Gastrocnemius medialis (tissue), 4 donors: Measurements from ENCODE around the gene PTCD1. TPM values are rescaled to one million over a fixed set of nuclear protein-coding genes. Genes with fewer than 3 reads are reported as not detected.

ENCODE experiments used
- ATAC-seq, 2 donors: fragments of 150-250 bp; one replicate each; pipeline ENCODE4 v1.9.1; 2016
- DNase-seq, 2 donors: peaks; one replicate each; pipeline ENCODE4 v3.0.0-alpha.2; 2019
- H3K27ac ChIP-seq, 4 donors: fragments of 200-600 bp; sonication (generic); 1 replicate in 1 of 4; 2 replicates in 3 of 4; pipeline ENCODE4 v1.5.1; 2016 to 2018; ENCODE audit warnings: mild to moderate bottlenecking in 2 of 4, moderate library complexity in 1 of 4
- H3K27me3 ChIP-seq, 3 donors: fragments of 200-600 bp; sonication (generic) in 2 of 3; 1 replicate in 1 of 3; 2 replicates in 2 of 3; pipeline versions ENCODE4 v1.5.1 to v1.6.0; 2016 to 2019; ENCODE audit warnings: mild to moderate bottlenecking in 1 of 3, moderate library complexity in 1 of 3
- H3K36me3 ChIP-seq, 2 donors: fragments of 200-600 bp; sonication (generic) in 1 of 2; one replicate each; pipeline ENCODE4 v1.5.1; 2017 to 2018
- H3K4me1 ChIP-seq, 2 donors: fragments of 200-600 bp; sonication (generic) in 1 of 2; one replicate each; pipeline ENCODE4 v1.5.1; 2016 to 2017; ENCODE audit warnings: mild to moderate bottlenecking in 2 of 2
- H3K4me3 ChIP-seq, 4 donors: fragments of 200-600 bp; sonication (generic) in 3 of 4; 1 replicate in 1 of 4; 2 replicates in 3 of 4; pipeline ENCODE4 v1.5.1; 2016 to 2019; ENCODE audit warnings: mild to moderate bottlenecking in 2 of 4
- H3K9me3 ChIP-seq, 3 donors: fragments of 200-600 bp; sonication (generic) in 2 of 3; 1 replicate in 1 of 3; 2 replicates in 2 of 3; pipeline ENCODE4 v1.5.1; 2016 to 2019
- CTCF ChIP-seq, 5 experiments: fragments of 450-650 bp in 3 of 5; fragments of 200-600 bp in 2 of 5; sonication (generic) in 2 of 5; IDR thresholded peaks in 4 of 5; conservative IDR thresholded peaks in 1 of 5; 1 replicate in 4 of 5; 2 replicates in 1 of 5; pipeline ENCODE4 v1.5.1; 2016 to 2019; ENCODE audit warnings: antibody characterized with exemption in 5 of 5, mild to moderate bottlenecking in 3 of 5, moderate library complexity in 3 of 5
- POLR2A ChIP-seq, 2 donors: fragments of 450-650 bp; IDR thresholded peaks; one replicate each; pipeline ENCODE4 v1.6.1; 2017; ENCODE audit warnings: antibody characterized with exemption in 2 of 2, mild to moderate bottlenecking in 2 of 2, moderate library complexity in 2 of 2
- in situ Hi-C, 4 donors: fragments of 200-750 bp; cut with MboI; loops; one replicate each; pipeline versions ENCODE4 v1.15.0 to v1.8.0; 2017; ENCODE audit warnings: low sequenced_read_pairs in 4 of 4
- intact Hi-C: fragments of 100-400 bp; cut with DNase I; formaldehyde crosslinking; loops from one replicate; pipeline ENCODE4 v1.15.1; 2023; ENCODE audit warnings: low total_unique reads
- total RNA-seq, 4 donors: library from RNA; depleted of rRNA; stranded (reverse); fragments of >200 nt; gene quantifications; one replicate each; pipeline versions ENCODE4 v1.1.0 to v1.2.3, GENCODE V29; 2016

The PTCD1 gene
- total RNA-seq, 4 donors from 2014 or later = 7.8 to 14.1 (median 10.9) TPM

GRCh38 chr7:99371376-99371920 is 67.2 kb downstream of the PTCD1 start:
- no peak for ATAC-seq
- in situ Hi-C loops = no loop called here
- Histone ChIP-seq H3K4me3 (no peak overlapping the region), H3K4me1 (peaks cover 0 to 9% of the 10 kb centered on the region in 2 donors), H3K36me3 (peaks cover 0 to 13% of the 10 kb centered on the region in 2 donors), H3K27ac (no peak overlapping the region), H3K27me3 (no peaks in the 10 kb centered on the region), H3K9me3 (no peaks in the 10 kb centered on the region)
- TF ChIP-seq POLR2A (IDR thresholded peaks at IDR 0.05) (no peak), CTCF (IDR thresholded peaks at IDR 0.05 in 4 of 5, conservative IDR thresholded peaks at IDR 0.05 in 1 of 5) (no peak)
- no peak for DNase-seq
- intact Hi-C loops = no loop called here

GRCh38 chr7:99369767-99370391 is 68.7 kb downstream of the PTCD1 start:
- peaks cover 0 to 5% of the 10 kb centered on the region in 2 donors for H3K4me1 ChIP-seq
- no peak for ATAC-seq

GRCh38 chr7:99368750-99369389 is 69.7 kb downstream of the PTCD1 start:
- ATAC-seq = no peak
- in situ Hi-C loops = loop anchor here in 1 of 4 donors (10.0 kb wide), 1 partner anchor 46 kb away; no protein-coding TSS in a partner anchor

More at GRCh38 chr7:99369767-99370391, 68.7 kb downstream of the PTCD1 start:
- H3K4me3 ChIP-seq = no peak overlapping the region
- intact Hi-C loops (no loop called here), in situ Hi-C loops (loop anchor here in 1 of 4 donors (10.0 kb wide), 1 partner anchor 45 kb away; no protein-coding TSS in a partner anchor)
- no peak overlapping the region for H3K27ac ChIP-seq
- no peaks in the 10 kb centered on the region for H3K27me3 ChIP-seq
- TF ChIP-seq CTCF (IDR thresholded peaks at IDR 0.05 in 4 of 5, conservative IDR thresholded peaks at IDR 0.05 in 1 of 5) (no peak), POLR2A (IDR thresholded peaks at IDR 0.05) (no peak)
- H3K9me3 ChIP-seq = no peaks in the 10 kb centered on the region
- H3K36me3 ChIP-seq = peaks cover 0 to 29% of the 10 kb centered on the region in 2 donors
- DNase-seq = no peak

More at GRCh38 chr7:99368750-99369389, 69.7 kb downstream of the PTCD1 start:
- Histone ChIP-seq H3K36me3 (peaks cover 0 to 39% of the 10 kb centered on the region in 2 donors), H3K4me1 (peaks cover 0 to 5% of the 10 kb centered on the region in 2 donors), H3K4me3 (no peak overlapping the region), H3K27me3 (no peaks in the 10 kb centered on the region), H3K27ac (no peak overlapping the region), H3K9me3 (no peaks in the 10 kb centered on the region)
- no peak for TF ChIP-seq POLR2A (IDR thresholded peaks at IDR 0.05)
- TF ChIP-seq CTCF (IDR thresholded peaks at IDR 0.05 in 4 of 5, conservative IDR thresholded peaks at IDR 0.05 in 1 of 5) = no peak
- no peak for DNase-seq
- intact Hi-C loops = no loop called here

Other genes starting within 250 kb of the PTCD1 start
- not detected for gene KPNA7, start 230.7 kb downstream of the PTCD1 start, total RNA-seq
- not detected for gene MYH16, start 166.0 kb downstream of the PTCD1 start, total RNA-seq
- gene ARPC1A, start 112.9 kb downstream of the PTCD1 start, total RNA-seq = 10 to 100 TPM; 37.0 to 58.8 (median 44.1) TPM
- 10 to 100 TPM; 24.7 to 38.7 (median 30.8) TPM for gene ARPC1B, start 64.1 kb downstream of the PTCD1 start, total RNA-seq
- gene PDAP1, start 30.2 kb downstream of the PTCD1 start, total RNA-seq = 100 to 1,000 TPM in 3 of 4 donors, 10 to 100 TPM in 1; 81.7 to 258 (median 198) TPM
- 10 to 100 TPM; 23.3 to 46.8 (median 28.0) TPM for gene BUD31, start 29.8 kb downstream of the PTCD1 start, total RNA-seq
- 10 to 100 TPM; 21.4 to 40.4 (median 26.1) TPM for gene CPSF4, start 145 bp upstream of the PTCD1 start, total RNA-seq
- gene ATP5MF, start 27.4 kb upstream of the PTCD1 start, total RNA-seq = 1,000 to 10,000 TPM; 2,310 to 4,128 (median 2,801) TPM
- gene ZNF789, start 34.1 kb upstream of the PTCD1 start, total RNA-seq = 1 to 10 TPM; 1.2 to 2.8 (median 1.4) TPM
- gene ZNF394, start 61.5 kb upstream of the PTCD1 start, total RNA-seq = 10 to 100 TPM; 14.2 to 19.2 (median 15.7) TPM
- 10 to 100 TPM in 3 of 4 donors, 1 to 10 TPM in 1; 7.3 to 12.3 (median 10.5) TPM for gene ZKSCAN5, start 65.9 kb upstream of the PTCD1 start, total RNA-seq
- 1 to 10 TPM; 2.3 to 5.7 (median 3.8) TPM for gene FAM200A, start 113.3 kb upstream of the PTCD1 start, total RNA-seq
- gene ZNF655, start 119.8 kb upstream of the PTCD1 start, total RNA-seq = 10 to 100 TPM; 41.5 to 85.1 (median 56.5) TPM
- gene TMEM225B, start 159.5 kb upstream of the PTCD1 start, total RNA-seq = not detected
- gene ZSCAN25, start 178.1 kb upstream of the PTCD1 start, total RNA-seq = 1 to 10 TPM; 6.0 to 7.9 (median 7.2) TPM
- 1 to 10 TPM in 2 of 4 donors, under 1 TPM in 1, not detected in 1; 0.70 to 9.2 (median 1.8) TPM for gene CYP3A5, start 241.2 kb upstream of the PTCD1 start, total RNA-seq